ENCODE measurements around the gene PPFIA2.

- TF ChIP-seq MAX (CRISPR knock-in tag; IDR thresholded peaks at IDR 0.05) (no peak), PRDM15 (CRISPR knock-in tag; IDR thresholded peaks at IDR 0.05) (no peak)
Observed at GRCh38 chr12:81403348-81403747, 355.8 kb downstream of the PPFIA2 start.

Measured in WTC11 (cell line).